Activated CD4-positive, alpha-beta memory T cell treated with anti-CD3 and anti-CD28 coated beads, Interleukin-2, amount 10 ng/mL, durations not matched to agents 7 days and 5 days (primary cell): ENCODE results near the gene GCSAM. TPM values are rescaled to one million over a fixed set of nuclear protein-coding genes. Genes with fewer than 3 reads are reported as not detected.

ENCODE experiments used
- CTCF ChIA-PET: fragments of 350-600 bp; sonication (Branson Sonifier 250); formaldehyde crosslinking; loops from one replicate; lab custom pipeline; 2021; ENCODE audit warnings: antibody characterized with exemption, inconsistent platforms; lab: Charles Lee
- POLR2A ChIA-PET: fragments of 350-600 bp; sonication (Branson Sonifier 250); formaldehyde crosslinking; loops from one replicate; lab custom pipeline; 2021; ENCODE audit warnings: antibody characterized with exemption; lab: Charles Lee
- DNase-seq: peaks from one replicate; pipeline ENCODE4 v3.0.0-alpha.2; 2020
- H3K27ac Mint-ChIP-seq: one replicate; pipeline ENCODE4 v1.8.0; 2021; ENCODE audit warnings: mild to moderate bottlenecking, mixed read lengths
- H3K27me3 Mint-ChIP-seq: one replicate; pipeline ENCODE4 v1.8.0; 2021; ENCODE audit warnings: mixed read lengths
- H3K36me3 Mint-ChIP-seq: one replicate; pipeline ENCODE4 v1.8.0; 2021; ENCODE audit warnings: low read depth, mixed read lengths
- H3K4me1 Mint-ChIP-seq: one replicate; pipeline ENCODE4 v1.8.0; 2021; ENCODE audit warnings: mixed read lengths
- H3K4me3 Mint-ChIP-seq: one replicate; pipeline ENCODE4 v1.8.0; 2021; ENCODE audit warnings: mild to moderate bottlenecking, mixed read lengths
- H3K9me3 Mint-ChIP-seq: one replicate; pipeline ENCODE4 v1.8.0; 2021; ENCODE audit warnings: mixed read lengths
- total RNA-seq, 2 experiments: library from RNA; stranded (reverse); gene quantifications; one replicate each; pipeline ENCODE4 v1.2.3, GENCODE V29; 2021

Gene GCSAM
- total RNA-seq, 2 experiments from 2014 or later = 19.6 to 19.9 TPM

- peak overlapping the region; percentile 76 for H3K27ac Mint-ChIP-seq
- CTCF ChIA-PET = interaction anchor here (0.6 to 5.6 kb wide), 3 partner anchors 9 to 175 kb away, joined by 3 to 36 read pairs (median 3); no protein-coding TSS in a partner anchor
- peaks cover 54% of the 10 kb centered on the region for H3K36me3 Mint-ChIP-seq
- H3K4me3 Mint-ChIP-seq = peak overlapping the region; percentile 58
- H3K4me1 Mint-ChIP-seq = peaks cover 63% of the 10 kb centered on the region
- POLR2A ChIA-PET = interaction anchor here (0.7 to 1.5 kb wide), 4 partner anchors 8 to 432 kb away, joined by 3 read pairs; no protein-coding TSS in a partner anchor
- no peak for DNase-seq
- no peaks in the 10 kb centered on the region for H3K27me3 Mint-ChIP-seq
- H3K9me3 Mint-ChIP-seq = no peaks in the 10 kb centered on the region
These were observed 5.2 kb downstream of the GCSAM start for GRCh38 chr3:112127522-112128494.

- H3K9me3 Mint-ChIP-seq = no peaks in the 10 kb centered on the region
- DNase-seq = no peak
- H3K27ac Mint-ChIP-seq = peak overlapping the region; percentile 76
- no peaks in the 10 kb centered on the region for H3K27me3 Mint-ChIP-seq
- CTCF ChIA-PET = interaction anchor here (5.6 kb wide), 1 partner anchor 15 kb away, joined by 36 read pairs; no protein-coding TSS in a partner anchor
- peaks cover 65% of the 10 kb centered on the region for H3K36me3 Mint-ChIP-seq
- POLR2A ChIA-PET = interaction anchor here (1.0 to 1.1 kb wide), 2 partner anchors 9 to 436 kb away, joined by 3 read pairs; partner anchors contain the start of genes ATG3 and SLC35A5
- peaks cover 59% of the 10 kb centered on the region for H3K4me1 Mint-ChIP-seq
- H3K4me3 Mint-ChIP-seq = peak overlapping the region; percentile 58
These were observed 6.5 kb downstream of the GCSAM start for GRCh38 chr3:112126511-112126911.

GRCh38 chr3:112124907-112125607 lies 8.0 kb downstream of the GCSAM start:
- Mint-ChIP-seq H3K27ac (no peak overlapping the region), H3K9me3 (no peaks in the 10 kb centered on the region), H3K36me3 (peaks cover 60% of the 10 kb centered on the region)

DNA sequence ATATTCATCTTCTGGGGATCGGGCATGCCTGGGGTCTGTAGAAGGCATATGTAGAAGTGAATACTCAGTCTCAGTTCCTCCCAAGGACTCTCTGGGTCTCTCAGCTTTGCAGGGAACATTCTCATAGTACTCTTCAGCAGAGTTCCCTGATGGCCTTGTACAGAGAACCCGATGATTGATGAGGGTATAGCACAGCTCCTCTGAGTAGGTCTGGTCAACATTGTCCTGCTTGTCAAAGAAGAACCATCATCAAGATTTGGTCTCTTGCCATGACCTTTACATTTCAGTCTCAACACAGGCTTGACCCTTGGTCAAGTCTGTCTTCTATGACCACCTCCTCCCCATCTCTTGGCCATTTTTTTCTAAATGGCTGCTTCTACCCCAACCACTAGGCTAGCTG lies 9.5 kb downstream of the GCSAM start:
- Mint-ChIP-seq H3K4me1 (peaks cover 61% of the 10 kb centered on the region), H3K4me3 (no peak overlapping the region), H3K27ac (no peak overlapping the region), H3K9me3 (no peaks in the 10 kb centered on the region), H3K36me3 (peaks cover 56% of the 10 kb centered on the region), H3K27me3 (no peaks in the 10 kb centered on the region)
- no peak for DNase-seq
- ChIA-PET CTCF (interaction anchor here (1.1 kb wide), 1 partner anchor 12 kb away, joined by 3 read pairs; no protein-coding TSS in a partner anchor), POLR2A (no interaction called here)

More at GRCh38 chr3:112124907-112125607, 8.0 kb downstream of the GCSAM start:
- no peak for DNase-seq
- ChIA-PET POLR2A (interaction anchor here (1.1 kb wide), 1 partner anchor 437 kb away, joined by 3 read pairs; the partner anchor contains the start of genes ATG3 and SLC35A5), CTCF (interaction anchor here (1.0 to 5.6 kb wide), 5 partner anchors 9 to 179 kb away, joined by 3 to 36 read pairs (median 4); no protein-coding TSS in a partner anchor)
- Mint-ChIP-seq H3K27me3 (no peaks in the 10 kb centered on the region), H3K4me3 (no peak overlapping the region), H3K4me1 (peaks cover 62% of the 10 kb centered on the region)

DNA sequence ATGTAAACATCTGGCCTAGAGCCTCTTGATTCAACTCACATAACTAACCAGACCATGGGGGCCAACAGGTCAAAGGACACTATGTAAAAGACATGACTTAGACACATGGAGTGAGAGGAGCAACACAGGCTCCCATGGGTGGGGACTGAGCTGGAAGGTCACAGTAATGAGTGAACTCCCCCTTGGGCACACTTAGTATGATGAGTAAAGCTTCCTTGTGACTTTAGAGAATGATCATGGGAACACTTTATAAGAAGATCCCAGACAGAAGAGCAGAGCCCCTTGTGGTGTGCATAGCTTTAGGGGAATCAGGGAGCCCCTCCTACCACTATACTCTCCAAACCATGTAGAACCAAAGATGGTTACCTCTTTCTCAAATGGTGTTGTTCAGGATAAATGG lies 10.2 kb downstream of the GCSAM start:
- Mint-ChIP-seq H3K4me1 (peaks cover 60% of the 10 kb centered on the region), H3K4me3 (no peak overlapping the region)
- CTCF ChIA-PET = interaction anchor here (1.1 kb wide), 1 partner anchor 11 kb away, joined by 3 read pairs; no protein-coding TSS in a partner anchor

DNA sequence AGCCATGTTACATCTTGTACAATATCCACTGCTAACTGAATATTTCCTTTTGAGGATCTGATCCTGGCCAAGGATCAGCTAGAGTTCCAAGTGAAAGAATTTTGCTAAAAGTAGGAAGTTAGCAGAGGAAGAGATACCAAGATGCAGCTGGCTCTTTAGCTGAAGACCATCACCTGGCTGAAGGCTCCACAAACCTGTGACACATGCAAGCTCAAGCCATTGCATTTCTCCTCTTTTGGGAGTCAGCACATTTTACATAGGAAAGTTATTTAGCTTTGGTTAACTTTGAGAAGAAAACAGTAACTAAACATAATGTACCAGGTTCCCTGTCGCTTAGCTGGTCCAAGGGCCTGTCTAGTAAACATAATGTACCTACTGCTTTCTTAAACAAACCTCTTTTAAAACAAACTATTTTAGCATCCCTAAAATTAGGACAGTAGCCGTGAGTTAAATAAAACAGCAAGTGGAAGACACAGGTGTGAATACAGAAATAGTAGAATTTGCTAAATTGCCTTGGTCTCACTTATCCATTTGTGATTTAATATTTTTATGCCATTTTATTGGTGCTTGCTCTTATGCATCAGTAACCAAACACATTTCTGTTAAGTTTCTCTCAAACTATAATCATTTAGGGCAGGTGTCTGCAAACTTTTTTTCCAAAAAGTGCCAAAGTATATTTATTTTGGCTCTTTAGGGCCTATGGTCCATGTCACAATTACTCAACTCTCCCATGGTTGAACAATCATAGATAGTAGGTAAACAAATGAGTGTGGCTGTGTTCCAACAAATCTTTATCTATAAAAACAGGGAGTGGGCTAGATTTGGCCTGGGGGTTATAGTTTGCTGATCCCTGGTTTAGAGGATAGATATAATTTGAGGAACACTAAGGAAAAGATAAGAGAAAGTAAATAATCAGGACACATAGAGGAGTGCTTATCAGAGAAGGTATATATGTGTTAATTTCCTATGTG lies 11.2 kb downstream of the GCSAM start:
- Mint-ChIP-seq H3K27me3 (no peaks in the 10 kb centered on the region), H3K4me1 (peaks cover 50% of the 10 kb centered on the region), H3K4me3 (no peak overlapping the region), H3K27ac (no peak overlapping the region), H3K36me3 (peaks cover 55% of the 10 kb centered on the region), H3K9me3 (no peaks in the 10 kb centered on the region)
- ChIA-PET CTCF (interaction anchor here (1.2 kb wide), 1 partner anchor 10 kb away, joined by 4 read pairs; no protein-coding TSS in a partner anchor), POLR2A (no interaction called here)
- no peak for DNase-seq

More for the DNA sequence above, 10.2 kb downstream of the GCSAM start:
- POLR2A ChIA-PET = no interaction called here
- Mint-ChIP-seq H3K27ac (no peak overlapping the region), H3K36me3 (peaks cover 57% of the 10 kb centered on the region), H3K9me3 (no peaks in the 10 kb centered on the region), H3K27me3 (no peaks in the 10 kb centered on the region)
- DNase-seq = no peak

- H3K36me3 Mint-ChIP-seq = peaks cover 39% of the 10 kb centered on the region
- H3K27ac Mint-ChIP-seq = peak overlapping the region; percentile 71
- POLR2A ChIA-PET = interaction anchor here (0.9 to 2.0 kb wide), 3 partner anchors 9 to 17 kb away, joined by 3 to 5 read pairs (median 4); no protein-coding TSS in a partner anchor
- no peaks in the 10 kb centered on the region for H3K9me3 Mint-ChIP-seq
- peak overlapping the region; percentile 30 for H3K4me3 Mint-ChIP-seq
- H3K4me1 Mint-ChIP-seq = peaks cover 40% of the 10 kb centered on the region
- DNase-seq = no peak
- H3K27me3 Mint-ChIP-seq = no peaks in the 10 kb centered on the region
- CTCF ChIA-PET = no interaction called here
These were observed 12.8 kb downstream of the GCSAM start for GRCh38 chr3:112119962-112120836.

DNA sequence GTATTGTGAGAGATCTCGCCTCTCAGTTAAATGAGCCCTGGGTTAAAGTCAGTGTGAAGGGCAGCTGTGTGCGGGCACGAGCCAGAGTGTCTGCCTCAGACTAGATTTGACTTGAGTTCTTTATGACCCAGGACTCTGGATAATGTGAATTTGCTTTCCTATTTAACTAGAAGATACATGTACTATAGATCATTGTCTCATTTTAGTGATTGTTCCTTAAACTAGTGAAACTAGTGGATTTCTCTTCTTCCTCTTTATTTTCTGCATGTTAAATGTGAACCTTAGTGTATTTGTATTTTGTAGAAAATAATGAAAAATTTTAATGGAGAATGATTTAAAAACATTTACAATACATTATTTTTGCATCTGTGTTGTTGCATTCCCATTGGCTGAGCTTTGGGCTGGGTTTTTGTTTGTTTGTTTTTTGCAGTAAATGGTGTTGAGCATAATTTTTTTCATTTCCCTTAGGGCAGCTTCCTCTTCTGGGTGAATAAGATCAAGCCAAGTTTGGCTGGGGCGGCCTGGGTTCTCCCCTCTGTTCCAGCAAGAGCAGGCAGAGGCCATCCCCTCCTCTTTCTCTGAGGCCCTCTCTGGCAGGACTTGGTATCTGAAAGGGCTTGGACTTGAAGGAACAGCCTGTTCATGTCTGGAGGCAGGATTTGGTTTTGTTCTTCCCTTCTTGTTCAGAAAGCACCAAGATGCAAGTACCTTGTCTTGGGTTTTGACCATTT lies 15.0 kb downstream of the GCSAM start:
- ChIA-PET POLR2A (interaction anchor here (1.2 to 1.3 kb wide), 2 partner anchors 8 to 11 kb away, joined by 3 read pairs; no protein-coding TSS in a partner anchor), CTCF (interaction anchor here (1.3 kb wide), 1 partner anchor 19 kb away, joined by 3 read pairs; no protein-coding TSS in a partner anchor)
- H3K9me3 Mint-ChIP-seq = no peaks in the 10 kb centered on the region
- peak overlapping the region; percentile 25 for H3K27ac Mint-ChIP-seq
- peaks cover 46% of the 10 kb centered on the region for H3K4me1 Mint-ChIP-seq
- no peak for DNase-seq
- no peak overlapping the region for H3K4me3 Mint-ChIP-seq
- H3K27me3 Mint-ChIP-seq = no peaks in the 10 kb centered on the region
- H3K36me3 Mint-ChIP-seq = peaks cover 22% of the 10 kb centered on the region

DNA sequence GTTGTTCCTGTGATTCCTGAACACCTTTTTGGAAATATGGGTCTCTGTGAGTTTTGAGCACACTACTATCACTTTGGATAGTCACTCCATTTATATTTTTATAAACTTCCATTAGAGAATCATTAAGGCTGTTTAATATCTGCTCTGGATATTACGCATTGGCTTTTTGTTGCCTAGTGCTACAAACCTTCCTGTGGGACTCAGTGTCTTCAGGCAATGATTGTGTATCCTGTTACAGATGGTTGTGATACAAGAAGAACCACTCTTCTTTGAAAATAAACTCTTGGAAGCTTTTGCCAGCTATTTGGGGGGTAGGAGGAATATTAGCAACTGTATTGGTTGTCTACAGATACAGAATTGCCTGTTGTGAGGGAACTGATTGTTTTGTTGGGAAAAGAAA lies 15.6 kb downstream of the GCSAM start:
- H3K36me3 Mint-ChIP-seq = peaks cover 16% of the 10 kb centered on the region
- CTCF ChIA-PET = interaction anchor here (0.8 kb wide), 1 partner anchor 175 kb away, joined by 3 read pairs; no protein-coding TSS in a partner anchor
- no peaks in the 10 kb centered on the region for H3K9me3 Mint-ChIP-seq
- no peak overlapping the region for H3K4me3 Mint-ChIP-seq
- no peaks in the 10 kb centered on the region for H3K27me3 Mint-ChIP-seq
- POLR2A ChIA-PET = interaction anchor here (1.2 to 1.3 kb wide), 2 partner anchors 9 to 15 kb away, joined by 3 to 5 read pairs; partner anchors contain the start of gene GCSAM
- H3K4me1 Mint-ChIP-seq = peaks cover 48% of the 10 kb centered on the region
- DNase-seq = no peak
- H3K27ac Mint-ChIP-seq = no peak overlapping the region

DNA sequence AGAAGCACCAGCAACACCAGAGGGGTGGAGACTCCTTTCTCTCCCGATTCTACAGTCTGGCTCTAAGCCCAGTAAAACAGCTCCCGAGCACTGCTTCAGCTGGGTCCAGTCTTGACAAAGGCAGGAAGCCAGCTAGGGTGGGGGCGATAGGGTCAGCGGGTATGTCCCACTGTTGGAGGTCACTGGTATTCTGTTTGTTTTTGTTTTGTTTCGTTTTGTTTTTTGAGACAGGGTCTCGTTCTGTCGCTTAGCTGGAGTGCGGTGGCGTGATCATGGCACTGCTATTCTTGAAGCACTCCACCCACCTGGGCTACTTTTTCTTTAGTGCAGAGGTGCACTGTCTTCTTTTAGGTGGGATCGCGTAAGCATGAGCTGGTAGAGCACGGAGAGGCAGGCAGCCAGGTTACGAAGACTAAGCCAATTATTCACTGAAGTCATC lies 16.3 kb downstream of the GCSAM start:
- Mint-ChIP-seq H3K27ac (no peak overlapping the region), H3K4me3 (no peak overlapping the region), H3K27me3 (no peaks in the 10 kb centered on the region), H3K36me3 (peaks cover 10% of the 10 kb centered on the region), H3K4me1 (peaks cover 49% of the 10 kb centered on the region), H3K9me3 (no peaks in the 10 kb centered on the region)
- ChIA-PET POLR2A (interaction anchor here (1.2 to 1.3 kb wide), 2 partner anchors 9 to 16 kb away, joined by 3 to 5 read pairs; partner anchors contain the start of gene GCSAM), CTCF (interaction anchor here (0.8 kb wide), 1 partner anchor 176 kb away, joined by 3 read pairs; no protein-coding TSS in a partner anchor)
- no peak for DNase-seq
